Astrocyte (in vitro differentiated cells and primary cell): ENCODE results near the gene GH2. TPM values are rescaled to one million over a fixed set of nuclear protein-coding genes. Genes with fewer than 3 reads are reported as not detected.
"Not testable (repeated sequence)": the region's sequence is repeated elsewhere in the genome, so short reads cannot be mapped to it uniquely, and the experiment has no call there.

Experiments used
- DNase-seq: peaks from one replicate; pipeline ENCODE4 v3.0.0-alpha.2; 2010; ENCODE audit warnings: low read depth
- FAIRE-seq: peaks from 2 replicates; lab custom pipeline; 2011; peaks lifted over from hg19 to GRCh38; lab: Jason Lieb, UNC
- H2AFZ ChIP-seq: 2 replicates; pipeline ENCODE4 v1.6.0; 2012; ENCODE audit warnings: low read depth, low read length, inconsistent platforms
- H3K27ac ChIP-seq: 2 replicates; pipeline ENCODE4 v1.5.1; 2011; ENCODE audit warnings: low read depth, low read length, inconsistent platforms
- H3K27me3 ChIP-seq: 2 replicates; pipeline ENCODE4 v1.6.0; 2011; ENCODE audit warnings: low read length, inconsistent platforms; ENCODE audit not compliant: insufficient read depth
- H3K36me3 ChIP-seq: 2 replicates; pipeline ENCODE4 v1.5.1; 2011; ENCODE audit warnings: low read length, inconsistent platforms; ENCODE audit not compliant: insufficient read depth
- H3K4me1 ChIP-seq: 2 replicates; pipeline ENCODE4 v1.5.1; 2011; ENCODE audit warnings: low read length, inconsistent platforms; ENCODE audit not compliant: insufficient read depth
- H3K4me2 ChIP-seq: 2 replicates; pipeline ENCODE4 v1.6.0; 2012; ENCODE audit warnings: low read length, inconsistent platforms
- H3K4me3 ChIP-seq: 2 replicates; pipeline ENCODE4 v1.5.1; 2011; ENCODE audit warnings: low read depth, mild to moderate bottlenecking, low read length, inconsistent platforms; ENCODE audit not compliant: insufficient read depth
- H3K79me2 ChIP-seq: 2 replicates; pipeline ENCODE4 v1.6.0; 2012; ENCODE audit warnings: mild to moderate bottlenecking, low read length, inconsistent platforms; ENCODE audit not compliant: insufficient read depth
- H3K9ac ChIP-seq: 2 replicates; pipeline ENCODE4 v1.6.0; 2012; ENCODE audit warnings: mild to moderate bottlenecking, low read length, inconsistent platforms
- H3K9me3 ChIP-seq: 2 replicates; pipeline ENCODE4 v1.5.1; 2012; ENCODE audit warnings: low read depth, mild to moderate bottlenecking, low read length, inconsistent platforms; ENCODE audit not compliant: insufficient read depth
- H4K20me1 ChIP-seq: 2 replicates; pipeline ENCODE4 v1.6.0; 2012; ENCODE audit warnings: low read length, inconsistent platforms; ENCODE audit not compliant: insufficient read depth
- H3K27ac Mint-ChIP-seq: one replicate; pipeline ENCODE4 v1.8.0; 2021; ENCODE audit warnings: mild to moderate bottlenecking, mixed read lengths; ENCODE audit not compliant: unreplicated experiment
- H3K27me3 Mint-ChIP-seq: one replicate; pipeline ENCODE4 v1.8.0; 2021; ENCODE audit warnings: low read depth, mixed read lengths; ENCODE audit not compliant: unreplicated experiment
- H3K36me3 Mint-ChIP-seq: one replicate; pipeline ENCODE4 v1.8.0; 2021; ENCODE audit warnings: low read depth, mixed read lengths; ENCODE audit not compliant: unreplicated experiment
- H3K4me1 Mint-ChIP-seq: one replicate; pipeline ENCODE4 v1.8.0; 2021; ENCODE audit warnings: low read depth, mixed read lengths; ENCODE audit not compliant: unreplicated experiment
- H3K4me3 Mint-ChIP-seq: one replicate; pipeline ENCODE4 v1.8.0; 2021; ENCODE audit warnings: mild to moderate bottlenecking, moderate library complexity, mixed read lengths; ENCODE audit not compliant: unreplicated experiment
- H3K9me3 Mint-ChIP-seq: one replicate; pipeline ENCODE4 v1.8.0; 2021; ENCODE audit warnings: mild to moderate bottlenecking, mixed read lengths; ENCODE audit not compliant: unreplicated experiment
- CTCF ChIP-seq: IDR thresholded peaks from 2 replicates; pipeline ENCODE4 v1.5.1; 2011; ENCODE audit warnings: low read depth, mild to moderate bottlenecking, inconsistent platforms, low read length, moderate library complexity; ENCODE audit not compliant: insufficient read depth
- EZH2 ChIP-seq: IDR thresholded peaks from 2 replicates; pipeline ENCODE4 v1.6.1; 2012; ENCODE audit warnings: mild to moderate bottlenecking, low read length, inconsistent platforms; ENCODE audit not compliant: insufficient read depth
- total RNA-seq: library from RNA; stranded (reverse); gene quantifications from 2 replicates; pipeline ENCODE4 v1.2.1, GENCODE V29; 2021

The GH2 gene
- total RNA-seq, 1 donor from 2014 or later: not detected

GRCh38 chr17:63910096-63910495 lies 28.4 kb upstream of the GH2 start:
- DNase-seq: no peak
- H3K9ac ChIP-seq: no peak overlapping the region
- H3K79me2 ChIP-seq: no peaks in the 10 kb centered on the region
- H2AFZ ChIP-seq: no peak overlapping the region
- no peaks in the 10 kb centered on the region for H4K20me1 ChIP-seq
- no peak overlapping the region for H3K4me3 ChIP-seq
- no peaks in the 10 kb centered on the region for H3K36me3 ChIP-seq
- no peaks in the 10 kb centered on the region for H3K9me3 ChIP-seq
- no peak overlapping the region for H3K4me3 Mint-ChIP-seq
- peaks cover 25% of the 10 kb centered on the region for H3K27me3 Mint-ChIP-seq
- no peaks in the 10 kb centered on the region for H3K36me3 Mint-ChIP-seq
- H3K27ac ChIP-seq: no peak overlapping the region
- H3K27me3 ChIP-seq: peaks cover 11% of the 10 kb centered on the region
- H3K4me1 Mint-ChIP-seq: no peaks in the 10 kb centered on the region
- H3K27ac Mint-ChIP-seq: no peak overlapping the region
- H3K9me3 Mint-ChIP-seq: no peaks in the 10 kb centered on the region
- no peak for TF ChIP-seq EZH2
- TF ChIP-seq CTCF: no peak
- no peak overlapping the region for H3K4me2 ChIP-seq
- no peaks in the 10 kb centered on the region for H3K4me1 ChIP-seq
- no peak for FAIRE-seq

GRCh38 chr17:63909586-63909985 lies 27.8 kb upstream of the GH2 start:
- H4K20me1 ChIP-seq, H3K9me3 Mint-ChIP-seq, FAIRE-seq, H3K4me3 ChIP-seq, H3K4me3 Mint-ChIP-seq, DNase-seq, H3K4me2 ChIP-seq, H3K9ac ChIP-seq, H3K36me3 ChIP-seq, H2AFZ ChIP-seq, H3K27ac ChIP-seq, H3K79me2 ChIP-seq, H3K9me3 ChIP-seq, H3K27ac Mint-ChIP-seq, H3K4me1 ChIP-seq, H3K4me1 Mint-ChIP-seq, H3K36me3 Mint-ChIP-seq: not testable (repeated sequence)
- H3K27me3 ChIP-seq: peaks cover 11% of the 10 kb centered on the region
- peaks cover 21% of the 10 kb centered on the region for H3K27me3 Mint-ChIP-seq

GRCh38 chr17:63907161-63907778 lies 25.5 kb upstream of the GH2 start:
- not testable (repeated sequence) for H3K4me2 ChIP-seq, FAIRE-seq, H3K4me3 Mint-ChIP-seq, DNase-seq, H4K20me1 ChIP-seq, H3K9me3 ChIP-seq, H3K36me3 ChIP-seq, H3K9me3 Mint-ChIP-seq, H3K27ac Mint-ChIP-seq, H3K4me1 Mint-ChIP-seq, H3K36me3 Mint-ChIP-seq, H3K27ac ChIP-seq, H3K4me1 ChIP-seq, H3K79me2 ChIP-seq, H2AFZ ChIP-seq, H3K4me3 ChIP-seq, H3K9ac ChIP-seq
- H3K27me3 Mint-ChIP-seq: peaks cover 21% of the 10 kb centered on the region
- H3K27me3 ChIP-seq: peaks cover 13% of the 10 kb centered on the region

DNA sequence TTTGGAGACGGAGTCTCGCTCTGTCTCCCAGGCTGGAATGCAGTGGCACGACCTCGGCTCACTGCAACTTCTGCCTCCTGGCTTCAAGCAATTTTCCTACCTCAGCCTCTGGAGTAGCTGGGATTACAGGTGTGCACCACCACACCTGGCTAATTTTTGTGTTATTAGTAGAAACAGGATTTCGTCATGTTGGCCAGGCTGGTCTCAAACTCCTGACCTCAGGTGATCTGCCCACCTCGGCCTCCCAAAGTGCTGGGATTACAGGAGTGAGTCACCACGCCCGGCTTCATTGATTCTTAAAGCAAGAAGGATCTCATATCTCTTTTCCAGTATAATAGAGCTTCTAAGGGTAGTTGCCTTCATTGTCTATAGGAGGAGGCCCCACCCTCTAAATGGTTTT lies 23.1 kb upstream of the GH2 start:
- not testable (repeated sequence) for DNase-seq, H3K9ac ChIP-seq, H4K20me1 ChIP-seq, H3K4me2 ChIP-seq, H3K27ac Mint-ChIP-seq, H3K36me3 Mint-ChIP-seq, H3K4me3 Mint-ChIP-seq, H2AFZ ChIP-seq, H3K9me3 ChIP-seq, H3K27ac ChIP-seq, H3K36me3 ChIP-seq, H3K4me1 Mint-ChIP-seq, H3K9me3 Mint-ChIP-seq, H3K4me1 ChIP-seq, H3K4me3 ChIP-seq, FAIRE-seq, H3K79me2 ChIP-seq
- H3K27me3 ChIP-seq: peaks cover 13% of the 10 kb centered on the region
- H3K27me3 Mint-ChIP-seq: peaks cover 14% of the 10 kb centered on the region
